Suprapubic skin (tissue), 4 donors: ENCODE data around the gene SIN3B.

Experiments used
- EP300 ChIP-seq: sonication (generic); formaldehyde crosslinking; IDR thresholded peaks from one replicate; pipeline ENCODE4 v1.6.1; 2017; ENCODE audit warnings: antibody characterized with exemption
- POLR2A ChIP-seq, 2 donors: fragments of 450-650 bp; IDR thresholded peaks; one replicate each; pipeline ENCODE4 v1.6.1; 2017; ENCODE audit warnings: antibody characterized with exemption in 2 of 2, mild to moderate bottlenecking in 2 of 2, moderate library complexity in 2 of 2
- POLR2AphosphoS5 ChIP-seq, 3 donors: sonication (generic); formaldehyde crosslinking; IDR thresholded peaks; one replicate each; pipeline ENCODE4 v1.6.1; 2017; ENCODE audit warnings: antibody characterized with exemption in 3 of 3
- TF ChIP-seq, protein P1 (sequence below), 2 donors: fragments of 200-600 bp in 1 of 2; fragments of 450-650 bp in 1 of 2; sonication (generic) in 1 of 2; IDR thresholded peaks; one replicate each; pipeline ENCODE4 v1.5.1; 2016 to 2019; ENCODE audit warnings: antibody characterized with exemption in 2 of 2, mild to moderate bottlenecking in 1 of 2, moderate library complexity in 1 of 2

DNA sequence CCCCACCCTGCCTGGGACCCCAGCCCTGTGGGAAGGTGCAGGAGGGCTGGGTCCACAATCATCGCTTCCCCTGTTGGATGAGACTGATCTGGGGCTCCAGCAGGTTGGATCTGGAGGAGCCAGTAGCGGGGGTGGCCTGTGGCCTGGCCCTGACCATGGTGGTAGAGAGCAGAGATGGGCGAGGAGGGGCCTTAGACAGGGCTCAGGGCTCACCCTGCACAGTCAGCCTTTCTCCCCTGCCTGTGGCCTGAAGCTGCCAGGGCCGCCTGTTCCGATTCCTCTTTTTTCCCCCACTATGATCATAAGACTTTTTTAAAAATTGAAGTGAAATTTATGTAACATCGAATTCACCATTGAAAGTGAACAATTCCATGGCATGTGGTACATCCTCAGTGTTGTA lies 18.2 kb downstream of the SIN3B start:
- TF ChIP-seq, protein P1, sequence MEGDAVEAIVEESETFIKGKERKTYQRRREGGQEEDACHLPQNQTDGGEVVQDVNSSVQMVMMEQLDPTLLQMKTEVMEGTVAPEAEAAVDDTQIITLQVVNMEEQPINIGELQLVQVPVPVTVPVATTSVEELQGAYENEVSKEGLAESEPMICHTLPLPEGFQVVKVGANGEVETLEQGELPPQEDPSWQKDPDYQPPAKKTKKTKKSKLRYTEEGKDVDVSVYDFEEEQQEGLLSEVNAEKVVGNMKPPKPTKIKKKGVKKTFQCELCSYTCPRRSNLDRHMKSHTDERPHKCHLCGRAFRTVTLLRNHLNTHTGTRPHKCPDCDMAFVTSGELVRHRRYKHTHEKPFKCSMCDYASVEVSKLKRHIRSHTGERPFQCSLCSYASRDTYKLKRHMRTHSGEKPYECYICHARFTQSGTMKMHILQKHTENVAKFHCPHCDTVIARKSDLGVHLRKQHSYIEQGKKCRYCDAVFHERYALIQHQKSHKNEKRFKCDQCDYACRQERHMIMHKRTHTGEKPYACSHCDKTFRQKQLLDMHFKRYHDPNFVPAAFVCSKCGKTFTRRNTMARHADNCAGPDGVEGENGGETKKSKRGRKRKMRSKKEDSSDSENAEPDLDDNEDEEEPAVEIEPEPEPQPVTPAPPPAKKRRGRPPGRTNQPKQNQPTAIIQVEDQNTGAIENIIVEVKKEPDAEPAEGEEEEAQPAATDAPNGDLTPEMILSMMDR (IDR thresholded peaks at IDR 0.05), result no peak
- TF ChIP-seq POLR2A (IDR thresholded peaks at IDR 0.05), result no peak
- no peak for TF ChIP-seq POLR2AphosphoS5 (IDR thresholded peaks at IDR 0.05)
- no peak for TF ChIP-seq EP300
